Pancreas (tissue), 10 donors: ENCODE measurements around the gene EXOSC1. TPM values are rescaled to one million over a fixed set of nuclear protein-coding genes. Genes with fewer than 3 reads are reported as not detected.

Source experiments
- ATAC-seq, 4 donors: fragments of 200-7000 bp; cut with Tn5 transposase; one replicate each; pipeline versions ENCODE4 v1.8.0 to v1.9.1; 2020; ENCODE audit warnings: mild to moderate bottlenecking in 4 of 4, moderate library complexity in 4 of 4
- DNase-seq, 6 donors: peaks; one replicate each; pipeline ENCODE4 v3.0.0-alpha.2; 2020
- FAIRE-seq: peaks from 2 replicates; lab custom pipeline; 2012; peaks lifted over from hg19 to GRCh38; lab: Jason Lieb, UNC
- H3K27ac ChIP-seq, 4 donors: fragments of 200-600 bp; sonication (generic); 1 replicate in 3 of 4; 2 replicates in 1 of 4; pipeline versions ENCODE4 v1.5.0 to v1.8.0; 2020
- H3K27me3 ChIP-seq, 4 donors: fragments of 200-600 bp; one replicate each; pipeline ENCODE4 v1.8.0; 2021
- H3K36me3 ChIP-seq, 3 donors: fragments of 200-600 bp; sonication (generic) in 1 of 3; one replicate each; pipeline versions ENCODE4 v1.5.0 to v1.8.0; 2020 to 2021
- H3K4me1 ChIP-seq, 3 donors: fragments of 200-600 bp; one replicate each; pipeline ENCODE4 v1.8.0; 2021
- H3K4me3 ChIP-seq, 4 donors: fragments of 200-600 bp; sonication (generic) in 2 of 4; one replicate each; pipeline versions ENCODE4 v1.5.0 to v1.8.0; 2020 to 2021
- H3K9me3 ChIP-seq, 4 donors: fragments of 200-600 bp; one replicate each; pipeline ENCODE4 v1.8.0; 2021
- WGBS, 2 donors: extraction: QIAGEN DNeasy Blood & Tissue Kit; methylation state at CpG; one replicate each; pipeline ENCODE4 v1.1.7; 2013; 5-methylcytosine and 5-hydroxymethylcytosine counted together
- intact Hi-C, 3 donors: fragments of 100-400 bp; cut with DNase I; formaldehyde crosslinking; loops; one replicate each; pipeline versions ENCODE4 v1.11.1 to v1.14.2; 2022
- polyA plus RNA-seq, 2 donors: library from polyadenylated mRNA; stranded (reverse); fragments of 200-250 nt; gene quantifications; one replicate each; pipeline ENCODE4 v1.2.3, GENCODE V29; 2013
- total RNA-seq, 6 donors: library from RNA; stranded (reverse); fragmentation: NEBNext Ultra II Directional in 4 of 6; extraction: Animal tissue kit (Norgen Biotek cat#: 25700) in 4 of 6; gene quantifications; one replicate each; pipeline versions ENCODE4 v1.2.1 to v1.2.4, GENCODE V29; 2021 to 2023
- TF ChIP-seq, protein P1 (sequence below), 4 donors: fragments of 200-600 bp; sonication (generic) in 3 of 4; IDR thresholded peaks; one replicate each; pipeline versions ENCODE4 v1.5.0 to v1.8.0; 2021; ENCODE audit warnings: antibody characterized with exemption in 4 of 4
- donor health status: healthy with polysubstance abuse.
- donor health status: DM: no; HTN: no; CAD: no; lungs with moderate emphysema.
- donor health status: DM: no; HTN: no; CAD: no.
- donor health status: control.
- donor health status: control.
- donor health status: Bipolar disorder and iron deficiency.
- donor health status: DM: yes; HTN: yes; CAD: no.
- donor health status: DM: no; HTN: no; CAD: no.
- donor health status: DM: no; HTN: no; CAD: no.
- donor health status: DM: yes; HTN: yes; CAD: no.

EXOSC1 gene
- total and polyA plus RNA-seq, 8 donors: 13.0 to 27.6 (median 18.0) TPM

DNA sequence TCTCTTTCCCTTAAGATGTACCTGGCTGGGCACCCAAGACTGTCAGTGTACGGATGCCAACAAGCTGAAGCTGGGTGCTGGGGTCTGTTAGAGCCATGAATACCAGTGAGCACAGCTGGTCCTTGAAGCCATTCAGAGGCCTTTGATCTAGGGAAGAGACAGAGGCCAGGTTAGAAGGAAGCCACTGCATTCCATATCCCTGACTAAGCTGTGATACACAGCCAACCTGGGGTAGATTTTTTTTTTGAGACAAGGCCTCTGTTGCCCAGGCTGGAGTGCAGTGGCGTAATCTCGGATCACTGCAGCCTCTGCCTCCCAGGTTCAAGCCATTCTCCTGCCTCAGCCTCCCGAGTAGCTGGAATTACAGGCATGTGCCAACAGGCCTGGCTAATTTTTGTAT lies 20.9 kb upstream of the EXOSC1 start:
- Histone ChIP-seq H3K4me3 (no peak overlapping the region), H3K4me1 (peaks cover 0 to 2% (median 0%) of the 10 kb centered on the region in 3 donors), H3K9me3 (no peaks in the 10 kb centered on the region), H3K36me3 (peaks cover 0 to 64% (median 42%) of the 10 kb centered on the region in 3 donors), H3K27me3 (no peaks in the 10 kb centered on the region), H3K27ac (no peak overlapping the region)
- intact Hi-C loops: no loop called here
- TF ChIP-seq, protein P1, sequence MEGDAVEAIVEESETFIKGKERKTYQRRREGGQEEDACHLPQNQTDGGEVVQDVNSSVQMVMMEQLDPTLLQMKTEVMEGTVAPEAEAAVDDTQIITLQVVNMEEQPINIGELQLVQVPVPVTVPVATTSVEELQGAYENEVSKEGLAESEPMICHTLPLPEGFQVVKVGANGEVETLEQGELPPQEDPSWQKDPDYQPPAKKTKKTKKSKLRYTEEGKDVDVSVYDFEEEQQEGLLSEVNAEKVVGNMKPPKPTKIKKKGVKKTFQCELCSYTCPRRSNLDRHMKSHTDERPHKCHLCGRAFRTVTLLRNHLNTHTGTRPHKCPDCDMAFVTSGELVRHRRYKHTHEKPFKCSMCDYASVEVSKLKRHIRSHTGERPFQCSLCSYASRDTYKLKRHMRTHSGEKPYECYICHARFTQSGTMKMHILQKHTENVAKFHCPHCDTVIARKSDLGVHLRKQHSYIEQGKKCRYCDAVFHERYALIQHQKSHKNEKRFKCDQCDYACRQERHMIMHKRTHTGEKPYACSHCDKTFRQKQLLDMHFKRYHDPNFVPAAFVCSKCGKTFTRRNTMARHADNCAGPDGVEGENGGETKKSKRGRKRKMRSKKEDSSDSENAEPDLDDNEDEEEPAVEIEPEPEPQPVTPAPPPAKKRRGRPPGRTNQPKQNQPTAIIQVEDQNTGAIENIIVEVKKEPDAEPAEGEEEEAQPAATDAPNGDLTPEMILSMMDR (IDR thresholded peaks at IDR 0.05): no peak
- DNase-seq (no peak), FAIRE-seq (no peak), ATAC-seq (no peak)
- 91 to 93% methylated on average over 4 of the region's 4 CpGs for WGBS, 2 donors

DNA sequence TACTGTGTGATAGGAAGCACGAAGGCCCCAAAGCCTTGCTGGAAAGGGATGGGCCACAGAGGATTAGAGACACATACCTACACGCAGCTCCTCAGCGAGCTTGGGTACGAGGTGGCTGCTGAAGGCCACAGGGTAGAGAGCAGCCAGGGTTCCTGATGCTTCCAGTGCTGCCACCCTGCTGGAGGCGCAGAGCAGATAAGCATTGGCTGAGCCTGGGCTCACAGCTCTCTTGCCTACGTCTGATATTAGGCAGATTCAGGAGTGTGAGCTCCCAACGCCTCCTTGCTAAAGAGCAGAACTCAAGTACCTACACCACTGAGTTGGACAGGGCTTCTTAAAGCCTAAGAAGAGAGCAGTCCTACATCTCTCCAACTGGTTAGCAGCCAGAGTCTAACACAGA lies 20.2 kb upstream of the EXOSC1 start:
- TF ChIP-seq, protein P1 (IDR thresholded peaks at IDR 0.05): no peak
- FAIRE-seq (no peak), DNase-seq (no peak), ATAC-seq (no peak)
- WGBS, 2 donors: 92 to 94% methylated on average over 7 of the region's 7 CpGs
- intact Hi-C loops: no loop called here
- Histone ChIP-seq H3K36me3 (peaks cover 0 to 72% (median 47%) of the 10 kb centered on the region in 3 donors), H3K27ac (no peak overlapping the region), H3K4me3 (no peak overlapping the region), H3K9me3 (no peaks in the 10 kb centered on the region), H3K4me1 (peaks cover 0 to 2% (median 0%) of the 10 kb centered on the region in 3 donors), H3K27me3 (no peaks in the 10 kb centered on the region)

DNA sequence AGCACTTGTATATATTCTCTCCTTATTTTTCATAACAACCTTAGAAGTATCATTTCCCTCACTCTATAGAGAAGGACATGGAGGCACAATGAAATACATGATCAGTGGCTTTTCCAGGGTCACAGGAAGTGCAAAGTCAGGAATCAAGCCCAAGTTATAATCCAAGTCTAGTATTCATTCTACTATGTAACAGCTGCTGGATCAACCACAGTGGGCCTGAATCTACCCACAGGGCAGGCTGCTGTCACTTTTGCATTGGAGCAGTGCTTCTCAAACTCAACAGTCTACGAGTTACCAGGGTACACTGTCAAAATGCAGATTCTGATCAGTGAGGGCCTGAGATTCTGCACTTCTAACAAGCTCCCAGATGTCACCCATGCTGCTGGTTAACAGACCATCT lies 18.4 kb upstream of the EXOSC1 start:
- ATAC-seq (no peak), DNase-seq (no peak), FAIRE-seq (no peak)
- peaks cover 0 to 2% (median 0%) of the 10 kb centered on the region in 3 donors for H3K4me1 ChIP-seq
- intact Hi-C loops: loop anchor here in 1 of 3 donors (5.0 kb wide), 1 partner anchor 88 kb away; no protein-coding TSS in a partner anchor
- peak overlapping the region in 1 of 4 donors; percentile 12 for H3K27ac ChIP-seq
- WGBS, 2 donors: 51 to 71% methylated on average over 1 of the region's 1 CpG
- H3K9me3 ChIP-seq: no peaks in the 10 kb centered on the region
- no peak overlapping the region for H3K4me3 ChIP-seq
- H3K27me3 ChIP-seq: no peaks in the 10 kb centered on the region
- TF ChIP-seq, protein P1 (IDR thresholded peaks at IDR 0.05): no peak
- peaks cover 6 to 77% (median 48%) of the 10 kb centered on the region in 3 donors for H3K36me3 ChIP-seq

DNA sequence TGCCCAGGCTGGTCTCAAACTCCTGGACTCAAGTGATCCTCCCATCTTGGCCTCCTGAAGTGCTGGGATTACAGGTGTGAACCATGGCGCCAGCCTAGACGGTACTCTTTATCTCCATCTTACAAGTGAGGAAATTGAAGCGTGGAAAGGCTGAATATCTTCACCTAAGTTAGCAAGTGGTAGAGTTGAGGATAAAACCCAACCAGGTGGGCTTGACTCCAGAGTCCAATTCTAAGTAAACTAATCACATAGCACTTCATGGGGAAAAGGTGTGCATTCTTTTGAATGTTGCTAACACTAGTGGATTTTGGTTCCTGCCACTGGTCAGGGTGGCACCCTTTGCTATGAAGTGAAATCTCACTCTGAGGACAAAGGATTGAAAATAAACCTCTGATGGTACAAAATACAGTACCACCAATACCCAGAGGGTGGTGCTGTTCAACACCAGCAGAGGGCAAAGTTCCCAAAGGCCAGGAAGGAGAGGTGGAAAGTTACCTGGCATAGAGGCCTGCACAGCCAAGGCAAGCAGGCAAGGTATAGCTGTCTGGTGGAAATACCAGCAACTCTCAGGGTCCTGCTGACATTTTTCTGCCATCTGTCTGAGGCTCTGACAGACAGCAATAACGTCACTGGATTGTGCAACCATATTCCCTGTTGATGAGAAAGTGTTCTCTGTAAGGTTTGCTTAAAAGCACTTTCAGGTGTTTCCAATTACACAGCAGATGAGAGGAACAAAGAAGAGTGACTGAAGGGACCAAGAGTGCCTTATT lies 17.7 kb upstream of the EXOSC1 start:
- WGBS, 2 donors: 55 to 62% methylated on average over 4 of the region's 4 CpGs
- Histone ChIP-seq H3K36me3 (peaks cover 6 to 77% (median 48%) of the 10 kb centered on the region in 3 donors), H3K27me3 (no peaks in the 10 kb centered on the region), H3K27ac (peak overlapping the region in 1 of 4 donors; percentile 12), H3K4me3 (no peak overlapping the region), H3K4me1 (peaks cover 0 to 2% (median 0%) of the 10 kb centered on the region in 3 donors), H3K9me3 (no peaks in the 10 kb centered on the region)
- TF ChIP-seq, protein P1 (IDR thresholded peaks at IDR 0.05): peak; percentile 50 to 80 (median 78)
- no peak for FAIRE-seq
- intact Hi-C loops: loop anchor here in 1 of 3 donors (5.0 kb wide), 1 partner anchor 89 kb away; no protein-coding TSS in a partner anchor
- DNase-seq: peak in 4 of 6 donors; percentile 45 to 64 (median 48)
- ATAC-seq: peak; percentile 83 to 97 (median 92)
